HG03565 (cell line): ENCODE data around the gene PIK3R3.

Experiments used
- ATAC-seq: cut with Tn5 transposase; IDR thresholded peaks from one replicate; pipeline ENCODE4 v1.9.1; 2021; ENCODE audit warnings: mild to moderate bottlenecking, moderate library complexity; ENCODE audit not compliant: unreplicated experiment

Gene PIK3R3

GRCh38 chr1:45998020-45998617, 134.3 kb downstream of the PIK3R3 start:
- ATAC-seq, result no peak

DNA sequence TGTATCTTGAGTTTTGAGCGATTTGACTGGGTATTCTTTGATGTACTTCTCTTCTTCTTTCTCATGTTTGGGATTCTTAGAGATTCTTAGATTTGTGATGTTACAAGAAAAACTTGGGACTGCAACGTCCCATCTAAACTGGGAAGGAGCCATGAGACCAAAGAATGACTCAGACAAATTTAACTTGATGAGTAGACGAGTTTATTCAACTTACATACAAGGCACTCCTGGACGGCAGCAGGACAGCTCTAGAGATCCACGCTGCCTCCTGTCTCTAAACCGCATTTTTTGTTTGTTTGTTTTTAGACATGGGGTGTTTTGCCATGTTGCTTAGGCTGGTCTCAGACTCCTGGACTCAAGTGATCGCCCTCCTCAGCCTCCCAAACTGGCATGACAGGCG, 137.1 kb downstream of the PIK3R3 start:
- ATAC-seq, result no peak

- ATAC-seq, result no peak
Measured at GRCh38 chr1:45994423-45994822, 138.0 kb downstream of the PIK3R3 start.
